ENCODE measurements around the gene VWA8. TPM values are rescaled to one million over a fixed set of nuclear protein-coding genes. Genes with fewer than 3 reads are reported as not detected.

VWA8 gene
- total RNA-seq, 1 donor, result 33.2 TPM

GRCh38 chr13:41702540-41702939 is 258.4 kb downstream of the VWA8 start:
- no peak overlapping the region for H3K4me3 ChIP-seq (ENCODE audit: low read depth, low read length)
- no peak for DNase-seq (ENCODE audit: low read depth)
- TF ChIP-seq CTCF (IDR thresholded peaks at IDR 0.05; ENCODE audit: insufficient read depth, low read depth, low read length), result no peak

GRCh38 chr13:41701676-41702075 is 259.2 kb downstream of the VWA8 start:
- H3K4me3 ChIP-seq (ENCODE audit: low read depth, low read length), result no peak overlapping the region
- DNase-seq (ENCODE audit: low read depth), result no peak
- no peak for TF ChIP-seq CTCF (IDR thresholded peaks at IDR 0.05; ENCODE audit: insufficient read depth, low read depth, low read length)

- DNase-seq (ENCODE audit: low read depth), result peak; percentile 69
- no peak for TF ChIP-seq CTCF (IDR thresholded peaks at IDR 0.05; ENCODE audit: insufficient read depth, low read depth, low read length)
- H3K4me3 ChIP-seq (ENCODE audit: low read depth, low read length), result no peak overlapping the region
Observed at GRCh38 chr13:41700790-41701310, 260.1 kb downstream of the VWA8 start.

- DNase-seq (ENCODE audit: low read depth), result no peak
- H3K4me3 ChIP-seq (ENCODE audit: low read depth, low read length), result no peak overlapping the region
- no peak for TF ChIP-seq CTCF (IDR thresholded peaks at IDR 0.05; ENCODE audit: insufficient read depth, low read depth, low read length)
Observed at GRCh38 chr13:41699759-41700158, 261.1 kb downstream of the VWA8 start.

- no peak for TF ChIP-seq CTCF (IDR thresholded peaks at IDR 0.05; ENCODE audit: insufficient read depth, low read depth, low read length)
- DNase-seq (ENCODE audit: low read depth), result no peak
- H3K4me3 ChIP-seq (ENCODE audit: low read depth, low read length), result no peak overlapping the region
Observed at GRCh38 chr13:41697578-41697977, 263.3 kb downstream of the VWA8 start.

- DNase-seq (ENCODE audit: low read depth), result peak; percentile 85
- no peak for TF ChIP-seq CTCF (IDR thresholded peaks at IDR 0.05; ENCODE audit: insufficient read depth, low read depth, low read length)
- H3K4me3 ChIP-seq (ENCODE audit: low read depth, low read length), result no peak overlapping the region
Observed at GRCh38 chr13:41696163-41697003, 264.5 kb downstream of the VWA8 start.
